ENCODE measurements around the gene C5orf47. TPM values are rescaled to one million over a fixed set of nuclear protein-coding genes. Genes with fewer than 3 reads are reported as not detected.

C5orf47 gene, protein sequence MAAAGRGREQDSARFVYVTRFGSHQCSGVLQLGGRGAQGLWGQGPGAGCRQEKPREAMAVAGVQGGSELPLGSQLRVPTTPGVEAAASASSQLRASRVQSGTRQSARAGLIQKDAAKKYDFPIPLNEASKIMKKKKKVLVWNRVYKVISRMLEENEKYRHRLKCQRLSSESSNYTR
- total RNA-seq, result not detected

GRCh38 chr5:173988554-173989431 is at the start of gene C5orf47:
TSS of gene C5orf47 (plus strand) at chr5:173989170. CDS start at chr5:173989264, 94 bp downstream.
- no peaks in the 10 kb centered on the region for H3K36me3 Mint-ChIP-seq (ENCODE audit: low read depth)
- CTCF ChIA-PET, result no interaction called here
- no peak within 1 kb of the TSS for H3K4me3 Mint-ChIP-seq
- DNase-seq, result no peak
- intact Hi-C loops (cut with micrococcal nuclease), result no loop called here
- no peaks in the 10 kb centered on the region for H3K4me1 Mint-ChIP-seq (ENCODE audit: low read depth)
- no peaks in the 10 kb centered on the region for H3K27me3 Mint-ChIP-seq (ENCODE audit: low read depth)
- H3K27ac Mint-ChIP-seq, result no peak within 1 kb of the TSS
- peaks cover 3% of the 10 kb centered on the region for H3K9me3 Mint-ChIP-seq

DNA sequence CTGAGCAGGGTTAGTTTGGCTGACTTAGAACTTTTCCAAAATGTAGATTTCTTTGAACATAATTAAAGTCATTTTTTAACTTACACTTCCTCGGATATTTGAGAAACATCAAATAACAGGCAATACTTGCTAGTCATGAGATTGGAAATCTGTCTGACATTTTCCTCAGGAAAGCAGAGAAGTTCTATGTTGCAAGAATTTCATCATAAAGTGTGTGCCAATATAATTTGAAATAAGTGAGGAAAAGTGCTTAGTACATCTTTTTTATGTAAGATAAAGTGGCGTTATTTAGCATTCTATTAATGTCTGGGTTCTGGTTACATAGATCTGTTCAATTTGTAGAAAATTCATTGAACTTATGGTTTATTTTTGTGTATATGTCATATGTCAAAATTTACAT is 48.7 kb upstream of the C5orf47 start:
- intact Hi-C loops (cut with micrococcal nuclease), result no loop called here
- no peak overlapping the region for H3K27ac Mint-ChIP-seq
- no peak overlapping the region for H3K4me3 Mint-ChIP-seq
- H3K4me1 Mint-ChIP-seq (ENCODE audit: low read depth), result no peaks in the 10 kb centered on the region
- peaks cover 2% of the 10 kb centered on the region for H3K36me3 Mint-ChIP-seq (ENCODE audit: low read depth)
- CTCF ChIA-PET, result interaction anchor here (0.6 to 1.1 kb wide), 2 partner anchors 9 to 15 kb away, joined by 3 to 7 read pairs; no protein-coding TSS in a partner anchor
- H3K9me3 Mint-ChIP-seq, result no peaks in the 10 kb centered on the region
- H3K27me3 Mint-ChIP-seq (ENCODE audit: low read depth), result no peaks in the 10 kb centered on the region
- DNase-seq, result no peak

GRCh38 chr5:173941102-173941501 is 47.9 kb upstream of the C5orf47 start:
- intact Hi-C loops (cut with micrococcal nuclease), result no loop called here
- Mint-ChIP-seq H3K27me3 (ENCODE audit: low read depth) (no peaks in the 10 kb centered on the region), H3K36me3 (ENCODE audit: low read depth) (peaks cover 4% of the 10 kb centered on the region), H3K4me1 (ENCODE audit: low read depth) (no peaks in the 10 kb centered on the region), H3K27ac (no peak overlapping the region), H3K9me3 (no peaks in the 10 kb centered on the region), H3K4me3 (no peak overlapping the region)
- CTCF ChIA-PET, result no interaction called here
- DNase-seq, result no peak

GRCh38 chr5:173941758-173942401 is 47.1 kb upstream of the C5orf47 start:
- CTCF ChIA-PET, result interaction anchor here (0.6 to 0.7 kb wide), 2 partner anchors 370 to 1007 kb away, joined by 3 to 6 read pairs; no protein-coding TSS in a partner anchor
- intact Hi-C loops (cut with micrococcal nuclease), result no loop called here
- Mint-ChIP-seq H3K4me3 (no peak overlapping the region), H3K9me3 (no peaks in the 10 kb centered on the region), H3K27ac (no peak overlapping the region), H3K27me3 (ENCODE audit: low read depth) (no peaks in the 10 kb centered on the region), H3K4me1 (ENCODE audit: low read depth) (no peaks in the 10 kb centered on the region), H3K36me3 (ENCODE audit: low read depth) (peaks cover 4% of the 10 kb centered on the region)
- no peak for DNase-seq

- Mint-ChIP-seq H3K9me3 (no peaks in the 10 kb centered on the region), H3K36me3 (ENCODE audit: low read depth) (peaks cover 8% of the 10 kb centered on the region), H3K4me1 (ENCODE audit: low read depth) (no peaks in the 10 kb centered on the region), H3K27ac (no peak overlapping the region), H3K4me3 (no peak overlapping the region), H3K27me3 (ENCODE audit: low read depth) (no peaks in the 10 kb centered on the region)
- CTCF ChIA-PET, result no interaction called here
- intact Hi-C loops (cut with micrococcal nuclease), result no loop called here
- DNase-seq, result no peak
Measured at GRCh38 chr5:173944511-173944910, 44.5 kb upstream of the C5orf47 start.

DNA sequence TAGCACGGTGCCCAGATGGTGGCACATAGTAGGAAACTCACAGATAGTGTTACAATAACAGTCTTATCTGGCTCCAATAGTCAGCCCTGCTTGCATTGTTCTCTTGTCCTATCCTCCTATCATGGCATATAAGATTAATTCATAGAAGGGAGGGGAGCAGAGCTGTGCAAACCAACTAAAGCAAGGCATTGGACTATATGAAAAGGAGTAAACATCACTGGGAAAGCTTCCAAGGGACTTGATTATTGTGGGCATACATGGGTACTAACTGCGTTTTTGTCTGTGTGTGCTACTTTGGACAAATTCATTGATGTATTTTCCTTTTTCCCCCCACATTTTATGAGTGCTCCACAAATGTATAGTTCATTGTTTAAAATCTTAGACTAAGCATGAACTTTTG is 43.8 kb upstream of the C5orf47 start:
- no peak overlapping the region for H3K27ac Mint-ChIP-seq
- H3K4me3 Mint-ChIP-seq, result no peak overlapping the region
- no peak for DNase-seq
- intact Hi-C loops (cut with micrococcal nuclease), result no loop called here
- CTCF ChIA-PET, result no interaction called here
- no peaks in the 10 kb centered on the region for H3K9me3 Mint-ChIP-seq
- peaks cover 11% of the 10 kb centered on the region for H3K36me3 Mint-ChIP-seq (ENCODE audit: low read depth)
- H3K27me3 Mint-ChIP-seq (ENCODE audit: low read depth), result no peaks in the 10 kb centered on the region
- H3K4me1 Mint-ChIP-seq (ENCODE audit: low read depth), result no peaks in the 10 kb centered on the region

DNA sequence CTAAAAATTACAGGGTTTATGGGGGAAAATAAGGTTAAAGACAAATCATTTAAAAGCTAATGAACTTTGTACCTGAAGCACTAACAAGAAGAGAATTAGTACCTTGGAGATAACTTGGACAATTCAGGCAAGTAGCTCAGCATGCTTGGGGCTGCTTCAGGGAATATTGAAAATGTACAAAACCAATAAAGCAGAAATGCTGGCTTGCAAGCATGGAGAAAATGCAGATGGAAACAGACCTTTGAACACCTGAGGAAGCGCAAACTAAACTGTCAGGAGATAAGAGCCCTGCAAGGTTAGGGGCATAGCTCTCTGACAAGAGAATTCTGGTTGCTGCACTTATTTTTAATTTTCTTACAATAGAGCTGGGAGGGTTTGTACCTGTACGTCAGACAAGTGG is 42.6 kb upstream of the C5orf47 start:
- Mint-ChIP-seq H3K4me1 (ENCODE audit: low read depth) (no peaks in the 10 kb centered on the region), H3K9me3 (no peaks in the 10 kb centered on the region), H3K27ac (no peak overlapping the region), H3K27me3 (ENCODE audit: low read depth) (no peaks in the 10 kb centered on the region), H3K36me3 (ENCODE audit: low read depth) (peaks cover 12% of the 10 kb centered on the region), H3K4me3 (no peak overlapping the region)
- intact Hi-C loops (cut with micrococcal nuclease), result no loop called here
- CTCF ChIA-PET, result interaction anchor here (0.6 kb wide), 1 partner anchor 304 kb away, joined by 4 read pairs; no protein-coding TSS in a partner anchor
- no peak for DNase-seq

DNA sequence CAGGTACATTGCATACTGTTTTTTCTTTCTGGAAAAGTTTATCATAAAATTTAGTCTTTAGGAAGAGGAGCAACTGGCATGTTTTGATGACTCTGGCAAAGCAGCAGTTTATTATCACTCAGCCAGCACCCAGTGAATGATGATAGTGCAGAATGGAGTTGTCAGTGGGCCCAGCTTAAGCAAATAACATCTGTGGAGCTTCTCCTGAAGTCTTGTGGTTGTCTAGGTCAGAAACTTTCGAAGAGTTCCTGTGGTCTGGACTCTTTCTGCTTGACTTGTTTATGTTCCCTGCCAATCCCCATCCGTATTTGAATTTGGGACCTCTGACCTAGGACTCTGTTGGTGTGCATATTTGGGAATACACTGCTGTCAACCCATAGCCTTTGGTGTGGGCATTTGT is 38.1 kb upstream of the C5orf47 start:
- Mint-ChIP-seq H3K27ac (no peak overlapping the region), H3K27me3 (ENCODE audit: low read depth) (no peaks in the 10 kb centered on the region), H3K9me3 (no peaks in the 10 kb centered on the region), H3K4me1 (ENCODE audit: low read depth) (no peaks in the 10 kb centered on the region), H3K4me3 (no peak overlapping the region), H3K36me3 (ENCODE audit: low read depth) (peaks cover 13% of the 10 kb centered on the region)
- no peak for DNase-seq
- intact Hi-C loops (cut with micrococcal nuclease), result no loop called here
- CTCF ChIA-PET, result no interaction called here

DNA sequence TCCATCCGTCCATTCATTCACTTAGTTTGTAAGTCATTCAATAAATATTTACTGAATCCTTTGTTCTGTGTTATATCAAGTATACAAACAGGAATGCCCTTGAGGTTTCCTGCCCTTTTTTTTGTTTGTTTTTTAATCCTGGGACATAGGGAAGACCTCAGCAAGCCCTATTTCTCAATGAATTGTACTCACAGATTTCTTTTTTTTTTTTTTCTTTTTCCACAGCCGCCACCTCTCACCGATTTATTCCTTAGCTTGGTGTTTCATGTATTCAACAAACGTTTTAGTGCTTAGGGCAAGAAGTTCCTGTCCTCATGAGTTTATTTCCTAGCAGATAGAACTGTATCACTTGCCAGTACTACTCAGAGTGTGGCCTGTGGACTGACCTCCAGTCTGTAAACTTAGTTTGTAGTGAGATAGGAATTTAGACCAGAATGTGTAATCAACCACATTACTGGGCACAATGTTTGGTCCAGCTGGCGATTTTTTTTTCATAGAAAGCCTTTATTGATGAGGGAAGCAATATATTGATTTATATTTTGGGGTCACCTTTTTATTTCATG is 35.4 kb upstream of the C5orf47 start:
- H3K4me1 Mint-ChIP-seq (ENCODE audit: low read depth), result no peaks in the 10 kb centered on the region
- DNase-seq, result no peak
- H3K27ac Mint-ChIP-seq, result no peak overlapping the region
- H3K9me3 Mint-ChIP-seq, result no peaks in the 10 kb centered on the region
- no peak overlapping the region for H3K4me3 Mint-ChIP-seq
- intact Hi-C loops (cut with micrococcal nuclease), result no loop called here
- no peaks in the 10 kb centered on the region for H3K27me3 Mint-ChIP-seq (ENCODE audit: low read depth)
- H3K36me3 Mint-ChIP-seq (ENCODE audit: low read depth), result peaks cover 12% of the 10 kb centered on the region
- CTCF ChIA-PET, result interaction anchor here (1.5 kb wide), 1 partner anchor 19 kb away, joined by 6 read pairs; no protein-coding TSS in a partner anchor

GRCh38 chr5:173954671-173955521 is 34.1 kb upstream of the C5orf47 start:
- CTCF ChIA-PET, result no interaction called here
- DNase-seq, result no peak
- no peak overlapping the region for H3K27ac Mint-ChIP-seq
- H3K27me3 Mint-ChIP-seq (ENCODE audit: low read depth), result no peaks in the 10 kb centered on the region
- no peaks in the 10 kb centered on the region for H3K4me1 Mint-ChIP-seq (ENCODE audit: low read depth)
- intact Hi-C loops (cut with micrococcal nuclease), result no loop called here
- peaks cover 7% of the 10 kb centered on the region for H3K36me3 Mint-ChIP-seq (ENCODE audit: low read depth)
- no peak overlapping the region for H3K4me3 Mint-ChIP-seq
- H3K9me3 Mint-ChIP-seq, result no peaks in the 10 kb centered on the region

GRCh38 chr5:173960986-173961385 is 28.0 kb upstream of the C5orf47 start:
- peaks cover 28% of the 10 kb centered on the region for H3K4me1 Mint-ChIP-seq (ENCODE audit: low read depth)
- H3K27ac Mint-ChIP-seq, result no peak overlapping the region
- no peak for DNase-seq
- H3K9me3 Mint-ChIP-seq, result no peaks in the 10 kb centered on the region
- H3K4me3 Mint-ChIP-seq, result no peak overlapping the region
- H3K36me3 Mint-ChIP-seq (ENCODE audit: low read depth), result peaks cover 3% of the 10 kb centered on the region
- CTCF ChIA-PET, result no interaction called here
- no peaks in the 10 kb centered on the region for H3K27me3 Mint-ChIP-seq (ENCODE audit: low read depth)
- intact Hi-C loops (cut with micrococcal nuclease), result no loop called here

- DNase-seq, result no peak
Measured at GRCh38 chr5:173961418-173961817, 27.6 kb upstream of the C5orf47 start.

More at GRCh38 chr5:173961418-173961817, 27.6 kb upstream of the C5orf47 start:
- CTCF ChIA-PET, result no interaction called here
- H3K4me1 Mint-ChIP-seq (ENCODE audit: low read depth), result peaks cover 28% of the 10 kb centered on the region
- no peaks in the 10 kb centered on the region for H3K27me3 Mint-ChIP-seq (ENCODE audit: low read depth)
- no peak overlapping the region for H3K27ac Mint-ChIP-seq
- no peak overlapping the region for H3K4me3 Mint-ChIP-seq
- intact Hi-C loops (cut with micrococcal nuclease), result no loop called here
- H3K9me3 Mint-ChIP-seq, result no peaks in the 10 kb centered on the region
- H3K36me3 Mint-ChIP-seq (ENCODE audit: low read depth), result peaks cover 3% of the 10 kb centered on the region
